IPS-18c (cell line): Measurements from ENCODE around the gene KITLG.
"Not testable (repeated sequence)": the region's sequence is repeated elsewhere in the genome, so short reads cannot be mapped to it uniquely, and the experiment has no call there.

Experiments used
- H3K4me3 ChIP-seq: 2 replicates; pipeline ENCODE4 v1.7.0; 2013; ENCODE audit warnings: low read depth, mild to moderate bottlenecking, low read length, moderate library complexity; ENCODE audit not compliant: insufficient read depth
- H3K9me3 ChIP-seq: one replicate; pipeline ENCODE4 v1.6.1; 2013; ENCODE audit warnings: mild to moderate bottlenecking, low read length, moderate library complexity; ENCODE audit not compliant: control insufficient read depth, insufficient read depth

The KITLG gene

DNA sequence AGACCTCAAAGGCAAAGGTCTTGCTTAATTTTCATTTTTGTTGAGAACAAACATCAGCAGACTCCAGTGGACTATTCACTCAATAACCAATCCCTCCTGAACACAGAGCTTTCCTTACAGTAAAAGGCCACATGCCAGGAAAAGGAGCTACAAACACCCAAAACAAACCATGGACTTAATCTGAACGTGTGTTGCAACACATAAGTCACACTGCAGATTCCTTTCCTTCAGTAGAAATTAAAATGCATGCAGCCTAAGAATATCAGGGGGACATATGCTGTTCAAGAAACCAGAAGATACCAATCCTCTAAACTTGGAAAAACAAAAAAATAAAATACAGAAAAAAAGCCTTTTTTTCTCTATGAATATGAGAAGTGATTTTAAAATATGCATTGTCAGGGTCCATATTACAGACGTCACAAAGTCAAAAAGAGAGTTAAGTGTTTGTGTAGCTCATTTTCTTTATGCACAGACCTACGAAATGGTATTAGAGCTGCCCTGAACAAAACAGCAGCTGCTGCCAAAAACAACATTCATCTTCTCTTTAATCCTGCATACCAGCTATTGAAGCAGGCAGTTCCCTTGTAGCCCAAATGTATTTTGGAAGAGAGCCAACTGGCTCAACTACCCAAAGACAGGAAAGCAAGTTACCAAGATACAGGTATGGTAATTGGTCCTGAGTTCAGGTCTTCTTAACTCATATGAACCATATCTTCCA, 26.2 kb downstream of the KITLG start:
- no peak overlapping the region for H3K4me3 ChIP-seq
- H3K9me3 ChIP-seq = no peaks in the 10 kb centered on the region

- Histone ChIP-seq H3K4me3 (no peak overlapping the region), H3K9me3 (no peaks in the 10 kb centered on the region)
These were observed 27.6 kb downstream of the KITLG start for GRCh38 chr12:88552610-88553079.

DNA sequence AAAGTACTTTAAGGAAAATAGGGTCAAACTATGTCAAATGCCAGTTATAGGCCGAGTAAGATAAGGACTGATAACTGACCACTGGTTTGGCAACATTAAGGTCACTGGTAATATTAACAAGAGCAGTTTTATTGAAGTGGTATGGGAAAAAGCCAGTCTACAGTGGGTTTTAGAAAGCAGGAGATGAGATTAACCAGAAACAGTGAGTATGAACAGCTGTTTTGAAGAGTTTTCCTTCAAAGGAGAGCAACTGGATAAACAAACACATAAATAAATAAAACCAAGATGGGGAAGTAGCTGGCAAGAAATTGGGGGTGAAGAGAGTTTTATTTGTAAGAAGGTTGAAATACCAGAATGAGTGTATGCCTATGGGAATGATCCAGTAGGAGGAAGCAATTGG, 30.3 kb downstream of the KITLG start:
- no peaks in the 10 kb centered on the region for H3K9me3 ChIP-seq
- no peak overlapping the region for H3K4me3 ChIP-seq

DNA sequence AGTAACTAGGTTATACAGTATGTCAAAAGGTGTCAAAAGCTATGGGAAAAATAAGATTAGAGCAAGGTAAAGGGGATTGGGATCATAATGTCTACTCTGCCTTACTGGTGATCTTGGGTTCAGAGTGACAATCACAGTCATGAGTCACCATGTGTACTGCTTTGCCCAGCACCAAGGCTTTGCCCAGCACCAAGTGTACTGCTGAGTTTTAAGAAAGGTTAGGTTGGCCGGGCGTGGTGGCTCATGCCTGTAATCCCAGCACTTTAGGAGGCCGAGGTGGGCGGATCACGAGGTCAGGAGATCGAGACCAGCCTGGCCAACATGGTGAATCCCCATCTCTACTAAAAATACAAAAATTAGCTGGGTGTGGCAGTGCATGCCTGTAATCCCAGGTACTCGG, 32.3 kb downstream of the KITLG start:
- H3K9me3 ChIP-seq, H3K4me3 ChIP-seq: not testable (repeated sequence)

GRCh38 chr12:88546853-88547252, 33.4 kb downstream of the KITLG start:
- no peaks in the 10 kb centered on the region for H3K9me3 ChIP-seq
- H3K4me3 ChIP-seq = no peak overlapping the region

DNA sequence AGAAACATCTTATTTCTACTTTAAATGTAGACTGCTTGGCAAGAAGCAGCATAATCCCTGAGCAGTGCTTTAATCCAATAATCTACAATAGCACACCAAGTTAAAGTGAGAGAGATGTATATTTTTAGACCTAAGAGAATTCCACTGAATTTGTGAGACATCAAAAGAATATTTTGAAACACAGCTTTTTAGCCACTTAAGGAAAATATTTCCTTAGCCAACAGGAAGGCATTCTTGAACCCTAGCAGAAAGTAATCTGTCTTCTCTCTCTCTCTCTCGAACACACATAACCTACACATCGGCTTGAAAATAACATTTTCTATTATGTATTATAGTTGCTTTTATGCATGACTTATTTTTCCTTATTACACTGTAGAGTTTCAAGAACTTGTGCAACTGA, 34.0 kb downstream of the KITLG start:
- no peak overlapping the region for H3K4me3 ChIP-seq
- H3K9me3 ChIP-seq = no peaks in the 10 kb centered on the region

- H3K9me3 ChIP-seq = no peaks in the 10 kb centered on the region
- no peak overlapping the region for H3K4me3 ChIP-seq
These were observed 35.0 kb downstream of the KITLG start for GRCh38 chr12:88544991-88545980.

DNA sequence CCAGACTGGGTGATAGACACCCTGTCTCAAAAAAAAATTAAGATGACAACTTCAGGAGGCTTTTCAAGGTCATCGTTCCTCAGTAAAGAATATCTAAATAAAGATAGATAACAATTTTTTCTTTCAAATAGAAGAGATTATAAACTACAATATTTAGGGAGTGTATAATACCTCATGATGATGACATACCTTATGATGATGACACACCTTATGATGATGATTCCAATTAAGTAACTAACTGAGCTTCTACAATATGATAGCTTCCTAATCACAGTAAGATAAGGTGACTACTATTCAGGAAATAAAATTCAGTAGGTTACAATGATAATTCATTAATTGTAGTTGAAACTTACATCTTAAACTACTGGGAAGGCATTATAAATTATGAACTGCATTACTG, 40.4 kb downstream of the KITLG start:
- H3K4me3 ChIP-seq = no peak overlapping the region
- no peaks in the 10 kb centered on the region for H3K9me3 ChIP-seq

DNA sequence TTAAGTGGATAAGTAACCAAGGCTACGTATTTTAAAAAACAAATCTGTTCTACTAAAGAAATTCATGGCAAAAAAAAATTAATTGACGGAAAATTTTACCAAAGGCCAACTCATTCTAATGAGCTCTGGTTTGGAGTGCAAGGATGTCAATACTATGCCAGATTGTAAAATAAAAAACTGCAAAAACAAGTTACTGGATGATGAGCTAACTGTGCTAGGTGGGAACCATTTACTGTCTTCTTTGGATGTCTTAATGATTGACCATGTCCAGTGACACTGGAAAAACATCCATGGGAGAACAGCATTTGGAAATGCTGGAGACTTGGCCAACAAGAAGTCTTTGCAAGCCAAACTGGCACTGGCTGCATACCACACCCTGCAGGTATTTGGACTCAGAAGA, 41.6 kb downstream of the KITLG start:
- Histone ChIP-seq H3K9me3 (no peaks in the 10 kb centered on the region), H3K4me3 (no peak overlapping the region)

DNA sequence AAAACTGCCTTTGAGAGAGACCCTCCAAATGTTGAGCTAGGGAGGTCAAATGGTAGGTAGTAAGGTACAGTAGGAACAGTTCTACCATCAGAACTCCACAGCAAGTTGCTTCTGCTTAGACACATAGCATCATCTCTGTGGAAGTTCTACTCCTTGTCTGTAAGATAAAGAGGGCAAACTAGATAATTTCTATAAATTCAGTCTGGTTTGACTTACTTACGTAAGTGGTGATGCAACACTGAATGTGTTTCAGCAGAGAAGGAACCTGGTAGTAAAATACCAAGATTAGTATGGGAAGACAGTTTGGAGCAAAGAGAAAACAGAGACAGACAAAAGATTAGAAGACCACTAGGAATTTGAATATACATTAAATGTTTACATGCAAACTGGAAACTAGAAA, 42.0 kb downstream of the KITLG start:
- Histone ChIP-seq H3K9me3 (no peaks in the 10 kb centered on the region), H3K4me3 (no peak overlapping the region)

DNA sequence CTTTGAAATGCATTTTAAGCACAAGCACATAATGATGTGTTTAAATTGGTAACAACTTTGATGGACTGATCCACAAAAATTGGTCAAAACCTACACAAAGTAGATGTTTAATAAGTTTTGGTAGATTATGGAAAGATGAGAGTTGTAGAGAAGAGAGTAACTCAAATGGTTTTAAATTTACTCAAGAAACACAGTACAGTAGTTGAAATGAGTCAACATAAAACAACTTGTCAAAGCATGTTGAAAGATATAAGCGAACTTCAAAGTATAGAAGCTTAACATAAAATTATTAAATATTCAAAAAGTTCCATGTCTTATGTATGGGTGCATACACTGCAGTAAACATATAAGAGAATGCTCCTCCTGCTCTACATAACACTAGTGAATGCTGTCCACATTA, 49.4 kb downstream of the KITLG start:
- Histone ChIP-seq H3K4me3 (no peak overlapping the region), H3K9me3 (no peaks in the 10 kb centered on the region)

GRCh38 chr12:88529531-88530488, 50.5 kb downstream of the KITLG start:
- Histone ChIP-seq H3K9me3 (no peaks in the 10 kb centered on the region), H3K4me3 (no peak overlapping the region)

DNA sequence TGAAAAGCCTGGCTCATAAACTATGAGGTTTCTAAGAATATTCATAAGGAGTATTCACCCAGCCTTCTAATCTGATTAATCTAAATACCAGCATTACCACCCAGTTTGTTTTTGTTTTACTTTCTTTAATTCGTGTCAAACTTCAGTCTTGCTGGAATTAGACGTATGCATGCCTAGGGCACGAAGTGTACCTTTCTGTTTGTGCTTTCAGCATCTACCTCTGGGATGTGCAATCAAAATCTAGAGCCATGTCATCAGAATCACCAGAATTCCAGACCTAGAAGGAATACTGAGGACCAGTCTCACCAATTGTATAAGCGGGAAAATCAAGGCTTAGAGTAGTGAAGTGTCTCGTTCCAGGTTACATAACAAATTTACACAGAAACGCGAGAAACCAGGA, 57.3 kb downstream of the KITLG start:
- H3K9me3 ChIP-seq = no peaks in the 10 kb centered on the region
- H3K4me3 ChIP-seq = no peak overlapping the region

DNA sequence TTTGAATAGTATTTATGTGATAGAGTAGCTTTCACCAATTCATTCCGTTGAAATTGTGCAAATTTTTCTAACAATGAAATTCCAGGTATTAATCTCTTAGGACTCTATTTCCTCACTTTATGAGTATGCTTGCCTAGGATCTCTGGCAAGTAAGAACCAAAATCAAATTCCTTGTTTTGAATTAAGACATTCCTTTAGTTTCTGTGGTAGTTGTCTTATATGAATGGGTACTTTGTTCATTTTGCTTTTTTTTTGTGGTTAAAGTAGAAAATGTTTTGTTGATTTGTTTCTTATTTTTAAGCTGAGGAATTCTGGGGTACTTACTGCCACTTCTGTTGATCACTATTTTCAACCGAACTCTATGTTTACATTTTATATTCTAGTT, 59.8 kb downstream of the KITLG start:
- H3K4me3 ChIP-seq = no peak overlapping the region
- H3K9me3 ChIP-seq = no peaks in the 10 kb centered on the region

GRCh38 chr12:88519802-88520435, 60.4 kb downstream of the KITLG start:
- Histone ChIP-seq H3K9me3 (no peaks in the 10 kb centered on the region), H3K4me3 (no peak overlapping the region)

- Histone ChIP-seq H3K9me3 (no peaks in the 10 kb centered on the region), H3K4me3 (no peak overlapping the region)
These were observed 61.3 kb downstream of the KITLG start for GRCh38 chr12:88518863-88519403.

- Histone ChIP-seq H3K4me3 (no peak overlapping the region), H3K9me3 (no peaks in the 10 kb centered on the region)
These were observed 63.5 kb downstream of the KITLG start for GRCh38 chr12:88516811-88517210.
